NCI-H1694 (cell line): ENCODE results near the gene TMPO.
"Not testable (repeated sequence)": the region's sequence is repeated elsewhere in the genome, so short reads cannot be mapped to it uniquely, and the experiment has no call there.

ENCODE experiments used
- DNase-seq: peaks from one replicate; lab custom pipeline; 2025; lab: John Stamatoyannopoulos, UW

The TMPO gene

GRCh38 chr12:98511806-98512205 is 3.6 kb upstream of the TMPO start:
- DNase-seq, result not testable (repeated sequence)

DNA sequence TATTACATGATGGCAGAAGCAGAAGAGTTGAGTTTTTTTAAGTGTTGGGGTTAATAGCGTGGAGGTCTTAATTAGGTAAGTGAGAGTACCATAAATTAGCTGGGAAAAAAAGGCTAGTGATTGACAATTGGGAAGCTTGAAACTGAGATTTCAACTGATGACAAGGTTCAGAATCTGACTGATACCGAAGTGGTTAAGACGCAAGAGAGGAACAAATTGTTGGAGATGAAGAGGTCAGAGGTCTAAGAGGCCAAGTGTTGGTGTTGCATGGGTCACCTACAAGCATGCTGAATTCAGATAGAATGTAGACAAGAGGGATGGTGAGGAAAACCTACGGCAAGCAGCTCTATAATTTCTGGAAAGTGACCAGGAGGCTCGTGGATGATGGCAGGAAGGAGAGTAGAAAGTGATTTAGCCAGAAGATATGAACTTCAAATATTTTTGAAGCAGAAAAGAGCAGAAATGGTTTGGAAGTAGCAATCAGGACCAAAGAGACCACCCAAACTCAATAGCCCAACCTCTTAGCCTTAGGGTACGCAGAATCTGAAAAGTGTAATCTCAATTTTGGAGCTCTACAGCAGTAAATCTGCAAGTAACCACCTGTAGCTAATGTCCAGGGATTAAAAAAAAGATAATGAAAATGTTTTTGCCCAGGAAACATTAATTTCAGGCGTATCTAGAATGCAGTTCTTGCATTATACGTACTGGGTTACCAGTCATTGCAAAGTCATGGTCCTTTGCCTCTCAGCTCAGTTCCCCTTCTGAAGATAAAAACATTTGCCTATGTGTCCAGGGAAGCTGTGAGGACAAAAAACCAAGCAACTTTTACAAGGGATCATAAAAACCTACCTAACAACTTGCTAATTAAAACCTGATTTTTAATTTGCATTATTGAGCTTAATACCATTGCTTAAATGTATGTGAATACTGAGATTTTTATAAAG is 1.7 kb upstream of the TMPO start:
- no peak for DNase-seq

GRCh38 chr12:98514982-98515286 is 456 bp upstream of the TMPO start:
- DNase-seq, result no peak

GRCh38 chr12:98516111-98516873 is 902 bp downstream of the TMPO start:
- DNase-seq, result peak; percentile 89

DNA sequence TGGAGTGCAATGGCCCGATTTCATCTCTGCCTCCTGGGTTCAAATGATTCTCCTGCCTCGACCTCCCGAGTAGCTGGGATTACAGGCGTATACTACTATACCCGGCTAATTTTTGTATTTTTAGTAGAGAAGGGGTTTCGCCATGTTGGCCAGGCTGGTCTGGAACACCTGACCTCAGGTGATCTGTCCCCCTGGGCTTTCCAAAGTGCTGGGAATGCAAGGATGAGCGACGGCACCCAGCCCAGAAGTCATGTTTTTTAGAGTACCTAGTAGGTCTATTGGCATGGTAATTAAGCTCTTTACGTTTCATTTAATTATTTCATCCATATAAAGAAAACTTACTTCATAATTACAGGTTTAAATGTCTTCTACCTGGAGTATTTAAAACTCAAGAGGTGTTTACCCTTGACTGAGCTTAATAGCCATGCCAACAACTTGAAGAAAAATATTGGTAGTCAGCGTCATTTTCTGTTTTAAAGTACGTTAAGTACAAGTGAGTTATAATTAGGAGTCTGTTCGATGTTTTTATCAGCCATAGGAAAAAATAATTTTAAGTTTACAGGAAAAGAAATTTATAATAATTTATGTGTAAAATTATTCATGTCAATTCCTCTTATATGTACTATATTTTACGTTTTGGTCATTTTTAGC is 4.0 kb downstream of the TMPO start:
- DNase-seq, result no peak

DNA sequence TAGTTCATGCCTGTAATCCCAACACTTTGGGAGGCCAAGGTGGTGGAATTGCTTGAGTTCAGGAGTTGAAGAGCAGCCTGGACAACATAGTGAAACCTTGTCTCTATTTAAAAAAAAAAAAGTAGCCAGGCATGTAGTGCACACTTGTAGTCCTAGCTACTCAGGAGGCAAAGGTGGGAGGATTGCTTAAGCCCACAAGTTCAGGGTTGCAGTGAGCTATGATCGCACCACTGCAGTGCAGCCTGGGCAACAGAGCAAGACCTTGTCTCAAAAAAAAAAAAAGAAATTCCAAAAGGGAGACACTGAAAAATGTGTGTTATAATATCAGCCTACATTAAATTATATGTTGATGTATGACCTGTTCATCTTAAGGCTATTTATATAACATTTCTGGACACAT is 14.7 kb downstream of the TMPO start:
- no peak for DNase-seq

DNA sequence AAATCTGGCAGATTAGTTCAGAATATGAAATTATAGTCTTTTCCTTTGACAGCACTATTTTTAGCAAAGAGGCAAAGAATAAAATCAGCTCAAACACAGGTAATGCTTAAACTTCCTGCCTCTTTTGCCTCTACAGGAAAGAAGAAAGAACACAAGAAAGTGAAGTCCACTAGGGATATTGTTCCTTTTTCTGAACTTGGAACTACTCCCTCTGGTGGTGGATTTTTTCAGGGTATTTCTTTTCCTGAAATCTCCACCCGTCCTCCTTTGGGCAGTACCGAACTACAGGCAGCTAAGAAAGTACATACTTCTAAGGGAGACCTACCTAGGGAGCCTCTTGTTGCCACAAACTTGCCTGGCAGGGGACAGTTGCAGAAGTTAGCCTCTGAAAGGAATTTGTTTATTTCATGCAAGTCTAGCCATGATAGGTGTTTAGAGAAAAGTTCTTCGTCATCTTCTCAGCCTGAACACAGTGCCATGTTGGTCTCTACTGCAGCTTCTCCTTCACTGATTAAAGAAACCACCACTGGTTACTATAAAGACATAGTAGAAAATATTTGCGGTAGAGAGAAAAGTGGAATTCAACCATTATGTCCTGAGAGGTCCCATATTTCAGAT is 17.4 kb downstream of the TMPO start:
- DNase-seq, result peak; percentile 9

DNA sequence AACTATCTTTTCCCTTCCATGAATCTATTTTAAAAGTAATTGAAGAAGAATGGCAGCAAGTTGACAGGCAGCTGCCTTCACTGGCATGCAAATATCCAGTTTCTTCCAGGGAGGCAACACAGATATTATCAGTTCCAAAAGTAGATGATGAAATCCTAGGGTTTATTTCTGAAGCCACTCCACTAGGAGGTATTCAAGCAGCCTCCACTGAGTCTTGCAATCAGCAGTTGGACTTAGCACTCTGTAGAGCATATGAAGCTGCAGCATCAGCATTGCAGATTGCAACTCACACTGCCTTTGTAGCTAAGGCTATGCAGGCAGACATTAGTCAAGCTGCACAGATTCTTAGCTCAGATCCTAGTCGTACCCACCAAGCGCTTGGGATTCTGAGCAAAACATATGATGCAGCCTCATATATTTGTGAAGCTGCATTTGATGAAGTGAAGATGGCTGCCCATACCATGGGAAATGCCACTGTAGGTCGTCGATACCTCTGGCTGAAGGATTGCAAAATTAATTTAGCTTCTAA is 18.4 kb downstream of the TMPO start:
- no peak for DNase-seq

DNA sequence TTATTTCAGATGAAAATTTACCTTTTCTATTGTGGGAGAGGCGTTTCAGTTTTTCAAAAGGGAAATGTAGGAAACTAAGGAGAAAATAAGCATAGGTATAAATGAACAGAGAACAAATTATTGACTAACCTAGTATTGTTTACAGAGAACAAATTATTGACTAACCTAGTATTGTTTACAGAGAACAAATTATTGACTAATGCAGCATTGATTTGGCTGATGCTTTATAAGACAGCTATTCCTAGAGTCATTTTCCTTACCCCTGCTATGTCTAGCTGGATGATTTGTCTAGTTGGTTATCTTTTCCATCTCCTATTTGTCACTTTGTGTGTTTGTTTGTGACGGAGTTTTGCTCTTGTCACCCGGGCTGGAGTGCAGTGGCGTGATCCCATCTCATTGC is 22.6 kb downstream of the TMPO start:
- DNase-seq, result no peak

DNA sequence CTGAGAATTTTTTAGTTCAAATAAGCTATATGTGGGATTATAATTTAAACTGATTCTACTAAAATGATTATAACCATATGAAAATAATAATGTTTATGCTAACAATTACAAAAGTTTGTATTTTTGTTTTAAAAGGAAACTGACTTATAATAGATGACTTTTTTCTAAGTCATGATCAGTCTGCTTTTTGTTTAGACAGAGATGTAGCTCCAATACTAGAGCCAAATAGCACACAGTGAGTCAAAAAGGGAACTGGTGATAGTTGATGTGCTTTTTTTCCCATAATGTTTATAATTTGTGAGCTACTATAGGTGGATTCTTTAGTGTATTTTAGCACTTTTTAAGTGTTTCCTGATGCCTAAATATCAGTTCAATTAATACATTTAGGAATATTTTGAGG is 28.3 kb downstream of the TMPO start:
- no peak for DNase-seq

- no peak for DNase-seq
These were observed 29.4 kb downstream of the TMPO start for GRCh38 chr12:98544751-98545150.

DNA sequence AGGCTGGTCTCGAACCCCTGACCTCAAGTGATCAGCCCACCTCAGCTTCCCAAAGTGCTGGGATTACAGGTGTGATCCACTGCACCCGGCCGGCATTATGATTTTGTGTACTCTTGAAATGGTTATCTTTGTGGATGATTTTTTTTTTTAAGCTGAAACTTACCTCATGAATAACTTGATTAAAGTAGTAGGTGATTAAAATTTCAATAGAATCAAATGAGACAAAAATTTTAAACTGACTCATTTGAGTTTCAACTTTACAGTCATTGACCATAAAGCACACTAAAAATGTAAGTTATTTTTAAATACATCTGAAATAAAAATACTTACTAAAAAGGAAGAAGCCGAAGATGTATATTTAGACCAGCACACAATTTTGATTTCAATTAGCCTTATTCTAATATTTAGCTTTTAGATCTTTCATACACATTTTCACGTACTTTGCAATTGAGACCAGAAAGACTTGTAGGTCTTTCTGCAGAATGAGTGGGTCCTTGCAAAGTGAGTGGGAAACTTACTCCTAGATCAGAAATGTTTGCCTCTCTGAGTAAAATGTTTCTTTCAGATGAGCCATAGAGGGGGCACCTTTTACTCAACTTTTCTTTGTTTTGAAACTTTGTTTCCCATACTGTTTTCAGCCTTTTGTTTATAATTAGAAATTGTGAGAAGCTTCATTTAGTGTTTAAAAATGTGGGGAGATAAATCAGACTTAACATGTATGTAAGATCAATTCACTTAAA is 34.2 kb downstream of the TMPO start:
- no peak for DNase-seq

- no peak for DNase-seq
These were observed 36.4 kb downstream of the TMPO start for GRCh38 chr12:98551787-98552186.

DNA sequence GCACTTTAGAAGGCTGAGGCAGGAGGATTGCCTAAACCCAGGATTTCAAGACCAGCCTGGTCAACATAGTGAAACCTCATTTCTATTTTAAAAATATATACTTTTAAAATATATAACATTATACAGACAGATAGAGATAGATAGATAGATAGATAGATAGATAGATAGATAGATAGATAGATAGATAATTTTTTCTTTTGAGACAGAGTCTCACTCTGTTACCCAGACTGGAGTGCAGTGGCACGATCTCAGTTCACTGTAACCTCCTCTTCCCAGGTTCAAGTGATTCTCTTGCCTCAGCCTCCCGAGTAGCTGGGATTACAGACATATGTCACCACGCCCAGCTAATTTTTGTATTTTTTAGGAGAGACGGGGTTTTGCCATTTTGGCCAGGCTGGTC is 42.7 kb downstream of the TMPO start:
- not testable (repeated sequence) for DNase-seq

GRCh38 chr12:98559666-98560065 is 44.3 kb downstream of the TMPO start:
- no peak for DNase-seq

DNA sequence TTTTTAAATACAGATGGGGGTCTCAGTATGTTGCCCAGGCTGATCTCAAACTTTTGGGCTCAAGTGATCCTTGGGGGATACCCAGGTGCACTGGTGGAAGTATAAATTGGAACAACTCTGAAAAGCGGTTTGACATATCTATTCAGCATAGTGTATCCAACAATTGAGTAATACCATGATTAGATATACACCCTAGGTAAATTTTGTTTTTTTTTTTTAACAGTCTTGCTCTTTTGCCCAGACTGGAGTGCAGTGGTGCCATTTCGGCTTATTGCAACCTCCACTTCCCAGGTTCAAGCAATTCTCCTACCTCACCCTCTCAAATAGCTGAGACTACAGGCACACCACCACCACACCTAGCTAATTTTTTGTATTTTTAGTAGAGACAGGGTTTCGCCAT is 46.5 kb downstream of the TMPO start:
- no peak for DNase-seq

DNA sequence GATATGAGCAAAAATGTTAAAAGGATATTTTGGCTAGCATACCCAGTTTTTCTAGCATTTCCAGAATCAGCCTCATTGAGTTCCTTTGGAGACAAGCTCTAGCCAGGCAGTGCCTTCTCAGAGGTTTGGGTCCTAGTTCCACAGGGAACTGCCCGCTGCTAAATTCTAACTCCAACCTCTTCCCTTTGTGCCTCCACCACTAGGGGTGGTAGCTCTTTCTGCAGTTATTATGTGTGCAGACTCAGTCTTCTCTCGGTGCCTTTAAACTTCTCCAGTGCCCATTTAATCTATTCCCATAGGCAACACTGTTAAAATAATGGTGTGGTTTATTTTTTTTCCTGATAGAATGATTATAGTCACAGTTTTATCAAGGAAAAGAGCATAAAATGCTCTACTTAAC is 56.6 kb downstream of the TMPO start:
- no peak for DNase-seq

DNA sequence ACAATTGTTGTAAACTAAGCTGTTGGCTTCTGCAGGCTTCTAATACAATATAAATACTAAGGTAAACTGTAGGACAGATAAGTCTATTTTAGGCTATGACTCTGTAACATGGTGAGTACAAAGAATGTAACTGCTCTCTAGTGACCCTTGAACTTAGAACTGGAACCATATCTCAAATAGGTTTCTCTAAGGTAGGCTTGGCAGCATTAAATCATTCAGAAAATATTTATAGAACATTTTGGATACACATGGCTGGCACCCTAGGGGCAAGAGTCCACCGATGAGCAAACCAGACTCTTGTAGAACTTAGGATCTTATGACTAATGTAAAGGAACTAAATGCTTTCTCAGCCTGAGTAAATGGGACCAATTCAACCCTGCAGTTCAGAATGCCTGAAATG is 58.7 kb downstream of the TMPO start:
- DNase-seq, result no peak

DNA sequence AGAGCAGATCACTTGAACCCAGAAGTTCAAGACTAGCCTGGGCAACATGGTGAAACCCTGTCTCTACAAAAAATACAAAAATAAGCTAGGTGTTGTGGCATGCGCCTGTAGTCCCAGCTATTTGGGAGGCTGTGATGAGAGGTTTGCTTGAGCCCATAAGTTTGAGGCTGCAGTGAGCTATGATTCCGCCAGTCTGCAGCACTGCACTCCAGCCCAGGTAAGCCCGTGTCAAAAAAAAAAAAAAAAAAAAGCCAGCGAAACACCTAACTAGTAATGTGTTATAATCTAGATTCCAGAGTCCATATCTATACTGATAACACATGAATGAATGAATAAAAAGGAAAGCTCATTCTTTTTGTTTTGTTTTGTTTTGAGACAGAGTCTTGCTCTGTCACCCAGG is 59.6 kb downstream of the TMPO start:
- DNase-seq, result no peak

GRCh38 chr12:98576795-98577194 is 61.4 kb downstream of the TMPO start:
- DNase-seq, result not testable (repeated sequence)

GRCh38 chr12:98578392-98578791 is 63.0 kb downstream of the TMPO start:
- DNase-seq, result no peak

DNA sequence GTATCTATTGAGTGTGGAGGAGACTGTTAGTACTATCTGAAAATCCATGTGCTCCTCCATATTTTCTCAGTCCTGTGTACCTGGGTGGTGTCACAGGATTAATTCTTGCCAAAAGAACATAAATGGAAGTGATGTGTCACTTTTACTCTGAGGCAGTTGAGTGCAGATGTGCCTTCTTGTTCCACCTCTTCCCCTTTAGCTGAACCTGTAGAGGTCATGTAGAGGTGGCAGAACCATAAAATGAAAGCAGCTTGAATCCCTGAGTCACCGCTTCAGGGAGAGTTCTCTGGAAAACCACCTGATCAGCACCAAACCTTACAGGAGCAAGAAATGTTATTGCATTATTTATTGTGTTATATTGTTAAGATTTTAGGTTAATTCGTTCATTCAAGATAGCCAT is 63.4 kb downstream of the TMPO start:
- DNase-seq, result no peak
